ENCODE results near the gene FCHSD2. TPM values are rescaled to one million over a fixed set of nuclear protein-coding genes. Genes with fewer than 3 reads are reported as not detected.

The FCHSD2 gene
- total and polyA plus RNA-seq, 2 donors from 2014 or later, result 8.0 to 58.7 TPM

GRCh38 chr11:72996959-72997358 is 145.2 kb downstream of the FCHSD2 start:
- Histone ChIP-seq H3K27me3 (ENCODE audit: control insufficient read depth, insufficient read depth, low read length) (no peaks in the 10 kb centered on the region), H3K27ac (ENCODE audit: low read depth in 2 of 2, low read length in 2 of 2) (no peak overlapping the region), H3K9me3 (ENCODE audit: control insufficient read depth in 2 of 3, insufficient read depth in 1 of 3, low read length in 3 of 3) (no peaks in the 10 kb centered on the region), H3K9ac (ENCODE audit: low read length in 3 of 3) (no peak overlapping the region), H3K4me1 (ENCODE audit: control insufficient read depth in 2 of 3, insufficient read depth in 2 of 3, low read depth in 1 of 3, low read length in 3 of 3) (no peaks in the 10 kb centered on the region), H3K36me3 (ENCODE audit: control insufficient read depth in 2 of 3, insufficient read depth in 3 of 3, low read length in 3 of 3) (no peaks in the 10 kb centered on the region), H3K4me3 (ENCODE audit: low read length in 3 of 3) (no peak overlapping the region)
- no peak for TF ChIP-seq CTCF (IDR thresholded peaks at IDR 0.05; ENCODE audit: borderline replicate concordance, extremely low read depth, insufficient read depth)
- intact Hi-C loops (cut with DNase I), result no loop called here
- FAIRE-seq (no peak), DNase-seq (no peak)

GRCh38 chr11:72989727-72990126 is 152.4 kb downstream of the FCHSD2 start:
- Histone ChIP-seq H3K4me1 (ENCODE audit: control insufficient read depth in 2 of 3, insufficient read depth in 2 of 3, low read depth in 1 of 3, low read length in 3 of 3) (peaks cover 0 to 3% (median 0%) of the 10 kb centered on the region in 3 donors), H3K9ac (ENCODE audit: low read length in 3 of 3) (no peak overlapping the region), H3K4me3 (ENCODE audit: low read length in 3 of 3) (no peak overlapping the region), H3K27me3 (ENCODE audit: control insufficient read depth, insufficient read depth, low read length) (no peaks in the 10 kb centered on the region), H3K27ac (ENCODE audit: low read depth in 2 of 2, low read length in 2 of 2) (no peak overlapping the region), H3K36me3 (ENCODE audit: control insufficient read depth in 2 of 3, insufficient read depth in 3 of 3, low read length in 3 of 3) (no peaks in the 10 kb centered on the region), H3K9me3 (ENCODE audit: control insufficient read depth in 2 of 3, insufficient read depth in 1 of 3, low read length in 3 of 3) (no peaks in the 10 kb centered on the region)
- no peak for FAIRE-seq
- intact Hi-C loops (cut with DNase I), result no loop called here
- no peak for TF ChIP-seq CTCF (IDR thresholded peaks at IDR 0.05; ENCODE audit: borderline replicate concordance, extremely low read depth, insufficient read depth)
- DNase-seq, result no peak

GRCh38 chr11:72988821-72989220 is 153.3 kb downstream of the FCHSD2 start:
- no peak overlapping the region for H3K27ac ChIP-seq (ENCODE audit: low read depth in 2 of 2, low read length in 2 of 2)
- intact Hi-C loops (cut with DNase I), result no loop called here
- peaks cover 0 to 4% (median 0%) of the 10 kb centered on the region in 3 donors for H3K36me3 ChIP-seq (ENCODE audit: control insufficient read depth in 2 of 3, insufficient read depth in 3 of 3, low read length in 3 of 3)
- H3K9me3 ChIP-seq (ENCODE audit: control insufficient read depth in 2 of 3, insufficient read depth in 1 of 3, low read length in 3 of 3), result no peaks in the 10 kb centered on the region
- DNase-seq (no peak), FAIRE-seq (no peak)
- no peak overlapping the region for H3K9ac ChIP-seq (ENCODE audit: low read length in 3 of 3)
- peaks cover 0 to 3% (median 0%) of the 10 kb centered on the region in 3 donors for H3K4me1 ChIP-seq (ENCODE audit: control insufficient read depth in 2 of 3, insufficient read depth in 2 of 3, low read depth in 1 of 3, low read length in 3 of 3)
- no peak overlapping the region for H3K4me3 ChIP-seq (ENCODE audit: low read length in 3 of 3)
- H3K27me3 ChIP-seq (ENCODE audit: control insufficient read depth, insufficient read depth, low read length), result no peaks in the 10 kb centered on the region
- no peak for TF ChIP-seq CTCF (IDR thresholded peaks at IDR 0.05; ENCODE audit: borderline replicate concordance, extremely low read depth, insufficient read depth)

- no peaks in the 10 kb centered on the region for H3K27me3 ChIP-seq (ENCODE audit: control insufficient read depth, insufficient read depth, low read length)
- no peak overlapping the region for H3K27ac ChIP-seq (ENCODE audit: low read depth in 2 of 2, low read length in 2 of 2)
- DNase-seq (peak in 1 of 5 donors; percentile 14), FAIRE-seq (no peak)
- no peak for TF ChIP-seq CTCF (IDR thresholded peaks at IDR 0.05; ENCODE audit: borderline replicate concordance, extremely low read depth, insufficient read depth)
- H3K9me3 ChIP-seq (ENCODE audit: control insufficient read depth in 2 of 3, insufficient read depth in 1 of 3, low read length in 3 of 3), result no peaks in the 10 kb centered on the region
- peaks cover 0 to 3% (median 0%) of the 10 kb centered on the region in 3 donors for H3K4me1 ChIP-seq (ENCODE audit: control insufficient read depth in 2 of 3, insufficient read depth in 2 of 3, low read depth in 1 of 3, low read length in 3 of 3)
- intact Hi-C loops (cut with DNase I), result no loop called here
- no peak overlapping the region for H3K9ac ChIP-seq (ENCODE audit: low read length in 3 of 3)
- no peak overlapping the region for H3K4me3 ChIP-seq (ENCODE audit: low read length in 3 of 3)
- H3K36me3 ChIP-seq (ENCODE audit: control insufficient read depth in 2 of 3, insufficient read depth in 3 of 3, low read length in 3 of 3), result peaks cover 0 to 4% (median 0%) of the 10 kb centered on the region in 3 donors
These were observed 156.5 kb downstream of the FCHSD2 start for GRCh38 chr11:72985645-72986044.

All from kidney (tissue), 14 donors.